Measurements from ENCODE around the gene L3MBTL4.
"Not testable (repeated sequence)": the region's sequence is repeated elsewhere in the genome, so short reads cannot be mapped to it uniquely, and the experiment has no call there.

Gene L3MBTL4

GRCh38 chr18:6294148-6294784, 120.4 kb downstream of the L3MBTL4 start:
- no peak for DNase-seq

DNA sequence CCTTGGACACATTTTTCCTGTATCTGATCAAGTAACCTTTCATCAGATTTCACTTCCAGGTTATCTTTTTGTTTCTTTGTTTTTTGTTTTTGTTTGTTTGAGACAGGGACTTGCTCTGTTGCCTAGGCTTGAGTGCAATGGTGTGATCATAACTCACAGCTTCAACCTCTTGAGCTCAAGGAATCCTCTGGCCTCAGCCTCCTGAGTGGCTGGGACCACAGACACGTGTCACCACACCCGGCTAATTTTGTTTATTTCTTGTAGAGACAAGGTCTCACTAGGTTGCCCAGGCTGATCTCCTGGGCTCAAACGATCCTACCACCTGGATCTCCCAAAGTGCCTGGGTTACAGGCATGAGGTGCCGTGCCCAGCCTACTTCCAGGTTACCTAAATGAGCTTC, 124.9 kb downstream of the L3MBTL4 start:
- no peak for DNase-seq

- DNase-seq = no peak
These were observed 128.1 kb downstream of the L3MBTL4 start for GRCh38 chr18:6286585-6286984.

DNA sequence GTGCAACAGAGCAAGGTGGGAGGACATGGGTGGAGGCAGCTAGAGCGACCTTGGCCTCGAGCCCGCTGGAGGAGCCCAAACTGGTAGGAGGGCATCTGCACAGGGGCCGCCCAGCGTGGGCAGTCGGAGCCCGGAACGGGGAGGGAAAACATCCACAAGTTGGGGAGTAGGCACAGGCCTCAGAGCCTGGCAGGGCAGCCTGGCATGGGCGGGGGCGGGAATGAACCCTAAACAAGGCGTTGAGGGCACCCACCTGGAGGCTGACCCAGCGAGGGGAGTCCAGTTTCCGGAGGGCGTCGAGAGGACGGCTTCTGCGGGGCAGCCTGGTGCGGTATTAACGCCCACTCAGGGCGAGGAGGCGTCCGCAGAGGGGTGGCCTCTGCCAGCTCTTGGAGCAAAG, 129.9 kb downstream of the L3MBTL4 start:
- DNase-seq = no peak

DNA sequence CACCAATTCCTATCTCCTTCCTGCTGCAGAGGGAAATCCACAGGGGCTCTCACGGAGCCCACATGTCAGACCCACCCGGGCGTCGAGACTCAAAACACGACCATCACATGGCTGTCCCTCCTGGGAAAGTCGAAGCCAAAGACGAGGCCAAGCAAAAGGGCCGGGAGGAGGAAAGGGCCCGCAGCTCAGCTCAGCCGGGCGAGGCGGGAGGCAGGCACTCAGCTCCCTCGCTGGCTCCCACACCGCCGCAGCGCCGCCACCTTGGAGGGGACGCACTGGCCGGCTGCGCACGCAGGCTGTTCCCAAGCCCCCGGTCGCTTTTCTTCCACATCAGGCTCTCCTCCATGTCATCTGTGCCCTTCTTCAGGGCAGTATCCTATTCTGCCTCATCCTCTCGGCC, 130.4 kb downstream of the L3MBTL4 start:
- DNase-seq = no peak

DNA sequence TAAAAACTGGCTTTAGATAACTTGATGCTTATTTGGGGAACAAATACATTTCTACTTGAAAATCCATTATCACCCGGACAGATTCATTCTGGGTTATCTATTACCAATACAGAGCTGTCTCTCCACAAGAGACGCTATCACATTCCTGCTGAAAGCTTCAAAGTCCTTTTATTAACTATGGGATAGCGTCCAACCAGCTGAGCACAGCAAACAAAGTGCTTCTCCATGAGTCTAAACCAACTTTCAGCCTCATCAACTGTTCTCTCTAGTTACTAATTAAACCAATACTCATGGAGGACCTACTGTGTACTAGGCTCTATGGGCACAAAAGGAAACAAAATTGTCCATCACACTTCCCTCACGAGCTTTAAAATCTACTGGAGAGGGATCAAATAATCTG, 132.8 kb downstream of the L3MBTL4 start:
- no peak for DNase-seq

DNA sequence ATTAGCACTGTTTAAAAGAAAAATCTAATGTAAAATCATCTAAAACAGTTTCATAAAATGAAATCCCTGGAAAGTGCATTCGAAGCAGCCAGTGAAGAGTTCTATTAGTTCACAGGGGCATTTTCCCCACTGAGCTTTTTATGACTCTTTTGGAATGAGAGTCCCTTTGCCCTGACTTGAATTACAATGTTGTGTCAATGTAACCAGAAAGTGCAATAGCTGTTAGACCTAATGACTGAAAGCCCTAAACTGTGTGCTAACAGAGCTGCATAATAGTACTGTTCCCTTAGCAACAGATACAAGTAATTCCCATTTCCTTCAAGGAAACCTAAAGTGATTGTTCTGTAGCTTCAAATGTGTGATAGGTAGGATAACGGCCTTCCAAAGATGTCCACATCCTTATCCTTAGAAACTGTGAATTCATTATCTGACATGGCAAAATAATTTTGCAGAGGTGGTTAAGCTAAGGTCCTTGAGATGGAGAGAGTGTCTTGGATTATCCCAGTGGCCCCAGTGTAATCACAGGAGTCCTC, 134.4 kb downstream of the L3MBTL4 start:
- DNase-seq = no peak

DNA sequence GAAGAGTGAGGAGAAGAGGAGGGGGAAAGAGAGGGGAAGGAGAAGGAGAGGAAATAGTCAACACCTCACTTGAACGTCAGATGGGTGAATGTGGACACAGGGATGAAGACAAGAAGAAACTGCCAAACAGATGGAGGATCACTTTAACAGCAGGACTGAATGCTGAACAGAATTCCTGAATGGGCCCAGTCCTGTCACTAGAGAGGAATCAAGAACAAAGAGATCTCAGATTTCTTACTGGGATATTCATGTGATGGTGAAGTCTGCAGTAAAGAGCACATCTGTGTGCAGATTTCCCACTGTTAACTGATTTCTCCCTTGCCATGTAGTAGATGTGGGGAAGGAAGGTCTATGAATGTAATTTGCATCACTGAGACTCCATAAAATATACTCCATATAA, 135.4 kb downstream of the L3MBTL4 start:
- no peak for DNase-seq

GRCh38 chr18:6273423-6273822, 141.3 kb downstream of the L3MBTL4 start:
- DNase-seq = no peak

- not testable (repeated sequence) for DNase-seq
These were observed 142.6 kb downstream of the L3MBTL4 start for GRCh38 chr18:6272144-6272543.

DNA sequence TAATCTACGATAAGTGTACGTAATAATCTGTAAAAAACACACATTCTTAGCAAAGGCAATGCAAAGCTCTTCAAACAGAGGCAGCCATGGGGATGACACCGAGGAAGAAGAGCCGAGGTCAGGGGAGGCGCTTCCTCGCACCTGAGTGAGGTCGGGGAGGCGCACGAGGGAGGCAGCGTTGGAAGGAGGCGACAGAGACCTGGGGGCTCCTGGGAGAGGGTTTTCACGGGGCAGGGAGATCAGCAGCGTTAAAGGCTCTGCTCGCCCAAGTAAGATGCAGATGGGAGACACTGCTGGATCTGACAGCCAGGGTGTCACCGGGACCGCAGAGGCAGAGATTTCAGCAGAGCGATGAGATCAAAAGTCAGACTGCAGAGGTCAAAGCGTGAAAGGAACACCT, 143.1 kb downstream of the L3MBTL4 start:
- DNase-seq = no peak

GRCh38 chr18:6270771-6271216, 143.9 kb downstream of the L3MBTL4 start:
- no peak for DNase-seq

GRCh38 chr18:6269660-6270332, 144.9 kb downstream of the L3MBTL4 start:
- DNase-seq = no peak

DNA sequence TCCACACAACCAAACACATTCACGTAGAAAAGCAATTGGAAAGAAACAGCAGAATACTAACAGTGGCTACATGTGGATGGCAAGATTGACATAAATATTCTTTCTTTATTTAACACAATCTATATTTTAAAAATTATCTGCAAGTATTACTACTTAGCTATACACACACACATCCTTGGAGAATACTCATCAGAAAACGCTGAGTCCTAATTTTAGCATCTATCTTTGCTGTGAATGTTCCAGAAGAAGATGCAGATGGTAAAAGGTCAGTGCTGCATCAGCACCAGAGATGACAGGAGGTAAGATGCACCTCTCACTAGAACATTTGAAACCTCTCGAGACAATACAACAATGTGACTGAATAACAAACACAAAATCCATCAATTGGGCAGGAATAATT, 148.5 kb downstream of the L3MBTL4 start:
- no peak for DNase-seq

GRCh38 chr18:6261938-6262337, 152.8 kb downstream of the L3MBTL4 start:
- no peak for DNase-seq

DNA sequence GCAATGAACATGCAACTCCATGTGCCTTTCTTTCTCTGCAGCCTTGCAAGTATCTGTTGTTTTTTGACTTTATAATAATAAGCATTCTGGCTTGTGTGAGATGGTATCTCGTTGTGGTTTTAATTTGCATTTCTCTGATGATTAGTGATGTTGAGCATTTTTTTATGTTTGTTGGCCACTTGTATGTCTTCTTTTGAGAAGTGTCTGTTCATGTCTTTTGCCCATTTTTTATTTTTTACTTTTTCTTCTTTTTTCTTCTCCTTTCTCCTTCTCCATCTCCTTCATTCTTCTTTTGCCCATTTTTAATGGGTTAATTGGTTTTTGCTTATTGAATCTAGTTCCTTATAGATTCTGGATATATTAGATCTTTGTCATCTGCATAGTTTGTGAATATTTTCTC, 155.4 kb downstream of the L3MBTL4 start:
- DNase-seq = not testable (repeated sequence)

GRCh38 chr18:6257950-6258349, 156.8 kb downstream of the L3MBTL4 start:
- DNase-seq = no peak

- no peak for DNase-seq
These were observed 158.2 kb downstream of the L3MBTL4 start for GRCh38 chr18:6256521-6256920.

DNA sequence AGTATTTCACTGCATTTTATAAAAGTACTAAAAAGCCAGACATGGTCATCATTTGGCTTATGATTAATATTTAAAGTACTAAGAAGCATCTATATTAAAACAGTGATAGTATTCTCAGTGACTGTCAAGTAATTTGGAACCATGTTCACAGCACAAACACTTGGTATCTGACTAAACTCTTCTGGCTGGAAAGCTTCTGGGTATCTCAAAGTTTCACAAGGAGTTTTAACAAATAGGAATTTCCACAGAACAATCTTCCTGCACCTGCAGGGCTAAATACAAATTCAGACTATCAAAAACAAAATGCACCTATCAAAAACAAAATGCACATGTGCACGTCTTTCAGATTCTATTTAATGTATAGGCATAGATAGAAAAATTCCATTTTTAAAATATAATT, 158.8 kb downstream of the L3MBTL4 start:
- no peak for DNase-seq

DNA sequence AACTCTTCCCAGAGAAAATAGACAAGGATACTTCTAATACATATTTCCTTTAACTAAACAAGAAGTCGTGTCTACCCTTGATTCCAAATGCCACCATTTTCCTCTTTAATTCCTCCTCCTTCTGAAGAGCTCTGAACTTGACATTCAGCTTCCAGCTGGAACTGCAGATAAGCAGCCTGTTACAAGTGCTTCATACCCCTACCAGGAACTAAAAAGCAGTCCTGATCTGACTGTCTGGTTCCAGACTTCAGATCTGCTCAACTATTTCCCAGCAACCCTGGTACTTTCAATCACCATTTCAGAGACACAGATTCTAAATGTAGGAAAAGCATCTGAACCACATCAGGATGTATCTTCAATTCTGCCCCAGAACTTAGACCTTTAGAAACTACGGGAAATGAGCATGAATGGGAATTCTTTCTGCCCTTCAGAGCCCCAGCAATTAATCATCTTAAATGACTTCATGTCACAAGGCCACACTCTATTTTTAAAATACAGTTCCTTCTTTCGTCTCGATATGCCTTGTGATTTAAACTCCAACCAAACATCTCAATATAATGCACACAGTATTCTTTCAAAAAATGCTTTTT, 159.5 kb downstream of the L3MBTL4 start:
- no peak for DNase-seq

- no peak for DNase-seq
These were observed 160.3 kb downstream of the L3MBTL4 start for GRCh38 chr18:6254456-6254855.

DNA sequence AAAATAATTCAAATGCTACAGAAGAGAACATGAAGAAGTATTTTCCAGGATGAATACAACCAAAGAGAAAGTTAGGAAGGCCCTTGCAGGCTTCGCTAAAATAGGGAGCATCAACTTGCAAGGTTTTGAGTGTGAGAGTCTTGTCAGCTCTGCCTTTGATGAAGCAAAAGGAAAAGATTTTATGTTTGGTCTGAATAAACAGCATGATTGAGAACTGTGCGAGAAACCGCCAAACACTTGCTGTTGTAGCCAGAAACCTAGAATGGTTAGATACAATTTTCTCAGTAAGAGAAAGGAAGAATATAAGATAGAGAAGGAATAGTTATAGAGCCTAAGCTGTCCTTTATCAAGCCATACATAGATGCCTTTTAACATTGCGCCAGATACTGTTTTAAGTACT, 163.6 kb downstream of the L3MBTL4 start:
- no peak for DNase-seq

DNA sequence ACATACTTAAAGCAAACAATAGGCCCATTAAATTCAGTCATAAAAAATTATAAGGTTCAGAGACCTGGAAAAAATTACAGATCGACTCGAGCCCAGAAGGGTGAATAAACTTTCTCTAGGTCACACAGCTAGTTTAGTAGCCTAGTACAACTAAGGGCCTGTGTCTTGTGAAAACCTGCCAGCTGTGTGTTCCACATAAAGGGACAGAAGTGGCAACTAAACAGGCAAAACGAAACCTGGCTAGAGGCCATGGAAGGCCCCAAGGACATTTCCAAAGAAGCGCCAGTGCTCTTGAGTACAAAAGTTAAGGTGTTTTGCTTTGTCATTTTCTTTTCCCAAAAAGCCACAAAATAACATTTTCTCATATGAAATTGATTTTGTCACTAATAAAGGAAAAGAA, 164.9 kb downstream of the L3MBTL4 start:
- DNase-seq = no peak

- no peak for DNase-seq
These were observed 165.5 kb downstream of the L3MBTL4 start for GRCh38 chr18:6249170-6249569.
